NCI-H510A (cell line): Measurements from ENCODE around the gene AFAP1L2.
"Not testable (repeated sequence)": the region's sequence is repeated elsewhere in the genome, so short reads cannot be mapped to it uniquely, and the experiment has no call there.

ENCODE experiments used
- DNase-seq: peaks from one replicate; lab custom pipeline; 2025; lab: John Stamatoyannopoulos, UW

AFAP1L2 gene

GRCh38 chr10:114335614-114336013, 68.7 kb downstream of the AFAP1L2 start:
- no peak for DNase-seq

- no peak for DNase-seq
Measured at GRCh38 chr10:114334301-114334700, 70.0 kb downstream of the AFAP1L2 start.

- not testable (repeated sequence) for DNase-seq
Measured at GRCh38 chr10:114333441-114333840, 70.9 kb downstream of the AFAP1L2 start.

GRCh38 chr10:114332301-114333192, 71.8 kb downstream of the AFAP1L2 start:
- DNase-seq, result no peak

- no peak for DNase-seq
Measured at GRCh38 chr10:114329634-114330365, 74.5 kb downstream of the AFAP1L2 start.

- DNase-seq, result no peak
Measured at GRCh38 chr10:114328874-114329273, 75.4 kb downstream of the AFAP1L2 start.

GRCh38 chr10:114328441-114328812, 75.9 kb downstream of the AFAP1L2 start:
- DNase-seq, result no peak

- DNase-seq, result no peak
Measured at GRCh38 chr10:114327537-114328440, 76.5 kb downstream of the AFAP1L2 start.

- no peak for DNase-seq
Measured at GRCh38 chr10:114326795-114327194, 77.5 kb downstream of the AFAP1L2 start.

GRCh38 chr10:114323023-114323422, 81.3 kb downstream of the AFAP1L2 start:
- no peak for DNase-seq

GRCh38 chr10:114322344-114322743, 82.0 kb downstream of the AFAP1L2 start:
- DNase-seq, result no peak

- no peak for DNase-seq
Measured at GRCh38 chr10:114320249-114321116, 83.8 kb downstream of the AFAP1L2 start.

- no peak for DNase-seq
Measured at GRCh38 chr10:114319406-114320248, 84.7 kb downstream of the AFAP1L2 start.

GRCh38 chr10:114316744-114317143, 87.6 kb downstream of the AFAP1L2 start:
- DNase-seq, result no peak

- no peak for DNase-seq
Measured at GRCh38 chr10:114315566-114316420, 88.5 kb downstream of the AFAP1L2 start.

- DNase-seq, result no peak
Measured at GRCh38 chr10:114313866-114314265, 90.4 kb downstream of the AFAP1L2 start.

- DNase-seq, result no peak
Measured at GRCh38 chr10:114313139-114313538, 91.2 kb downstream of the AFAP1L2 start.

- DNase-seq, result no peak
Measured at GRCh38 chr10:114311496-114312209, 92.6 kb downstream of the AFAP1L2 start.

- no peak for DNase-seq
Measured at GRCh38 chr10:114311023-114311422, 93.3 kb downstream of the AFAP1L2 start.
